Panc1 (cell line): ENCODE results near the gene FAM131A. TPM values are rescaled to one million over a fixed set of nuclear protein-coding genes. Genes with fewer than 3 reads are reported as not detected.

Experiments
- ATAC-seq: fragments of 200-7000 bp; cut with Tn5 transposase; 2 replicates; pipeline ENCODE4 v1.9.1; 2020; ENCODE audit warnings: mild to moderate bottlenecking, moderate library complexity
- Bru-seq: library from RNA; stranded (reverse); fragments of 400-500 nt; gene quantifications from one replicate; lab custom pipeline; 2021; lab: Mats Ljungman, UMichigan
- BruChase-seq, 2 experiments: library from RNA; stranded (reverse); fragments of 400-500 nt; gene quantifications; one replicate each; lab custom pipeline; 2021; lab: Mats Ljungman, UMichigan
- BruUV-seq: library from RNA; stranded (reverse); fragments of 400-500 nt; replicated peaks from 2 replicates; lab custom pipeline; 2021; lab: Mats Ljungman, UMichigan
- CTCF ChIA-PET: fragments of 300-600 bp; sonication (Branson Sonifier 250); formaldehyde crosslinking; loops from one replicate; lab custom pipeline; 2022; ENCODE audit warnings: antibody characterized with exemption; lab: Charles Lee
- POLR2A ChIA-PET: fragments of 300-600 bp; sonication (Branson Sonifier 250); formaldehyde crosslinking; loops from one replicate; lab custom pipeline; 2022; ENCODE audit warnings: antibody characterized with exemption; lab: Charles Lee
- DNase-seq: peaks from one replicate; pipeline ENCODE4 v3.0.0-alpha.2; 2010; ENCODE audit warnings: low read depth, low spot score
- H3K27ac ChIP-seq: 2 replicates; pipeline ENCODE4 v1.5.1; 2011; ENCODE audit warnings: mild to moderate bottlenecking, low read length, inconsistent platforms
- H3K27me3 ChIP-seq: fragments of 200-500 bp; sonication (Bioruptor generic); 2 replicates; pipeline ENCODE4 v1.6.0; 2014; ENCODE audit warnings: low read length, inconsistent platforms; ENCODE audit not compliant: control insufficient read depth, insufficient read depth
- H3K36me3 ChIP-seq: fragments of 200-500 bp; sonication (Bioruptor generic); 2 replicates; pipeline ENCODE4 v1.5.1; 2014; ENCODE audit warnings: inconsistent platforms, mild to moderate bottlenecking, low read length, moderate library complexity; ENCODE audit not compliant: control insufficient read depth, insufficient read depth
- H3K4me1 ChIP-seq: 2 replicates; pipeline ENCODE4 v1.5.1; 2011; ENCODE audit warnings: inconsistent platforms, mild to moderate bottlenecking, low read length, moderate library complexity; ENCODE audit not compliant: control insufficient read depth, insufficient read depth
- H3K4me3 ChIP-seq, 2 experiments: 2 replicates each; pipeline ENCODE4 v1.5.1; 2011 to 2012; ENCODE audit warnings: low read depth in 2 of 2, low read length in 2 of 2, mild to moderate bottlenecking in 2 of 2, inconsistent platforms in 1 of 2, moderate library complexity in 1 of 2
- H3K9me3 ChIP-seq: fragments of 200-500 bp; sonication (Bioruptor generic); 2 replicates; pipeline ENCODE4 v1.5.1; 2014; ENCODE audit warnings: low read depth, mild to moderate bottlenecking, inconsistent platforms, low read length, moderate library complexity; ENCODE audit not compliant: control insufficient read depth, insufficient read depth
- CTCF ChIP-seq: fragments of 450-650 bp; IDR thresholded peaks from 2 replicates; pipeline ENCODE4 v1.5.1; 2017; ENCODE audit warnings: mild to moderate bottlenecking
- POLR2AphosphoS5 ChIP-seq: IDR thresholded peaks from 2 replicates; pipeline ENCODE4 v1.6.1; 2012; ENCODE audit warnings: mild to moderate bottlenecking, low read depth, low read length, moderate library complexity
- REST ChIP-seq, 2 experiments: IDR thresholded peaks; 2 replicates each; pipeline ENCODE4 v1.6.1; 2011 to 2012; ENCODE audit warnings: low read depth in 2 of 2, control low read depth in 1 of 2, low read length in 1 of 2, mild to moderate bottlenecking in 1 of 2, moderate library complexity in 1 of 2; ENCODE audit not compliant: insufficient read depth in 1 of 2
- SIN3A ChIP-seq: IDR thresholded peaks from 2 replicates; pipeline ENCODE4 v1.6.1; 2012; ENCODE audit warnings: low read depth, mild to moderate bottlenecking, low read length, moderate library complexity, borderline replicate concordance; ENCODE audit not compliant: insufficient read depth
- TCF7L2 ChIP-seq: IDR thresholded peaks from 2 replicates; pipeline ENCODE4 v1.6.1; 2011; ENCODE audit warnings: mild to moderate bottlenecking, low read depth, low read length, inconsistent platforms
- in situ Hi-C: cut with HindIII; loops from 2 replicates; pipeline ENCODE4 v1.10.0; 2016; ENCODE audit warnings: low sequenced_read_pairs, low pct_unique_long_range_greater_than_20kb
- intact Hi-C: fragments of 100-400 bp; cut with micrococcal nuclease; formaldehyde crosslinking; loops from one replicate; pipeline ENCODE4 v1.10.0; 2022; ENCODE audit not compliant: unreplicated experiment
- long read RNA-seq: library from polyadenylated mRNA; unstranded; transcript quantifications from one replicate; pipeline ENCODE4 v2.0.0, GENCODE V29; 2021; ENCODE audit not compliant: unreplicated experiment
- polyA plus RNA-seq: library from polyadenylated mRNA; unstranded; fragments of >200 nt; gene quantifications from one replicate; pipeline ENCODE4 v1.2.1, GENCODE V29; 2012; ENCODE audit warnings: missing spikeins; ENCODE audit not compliant: insufficient read length
- total RNA-seq: library from RNA; stranded (reverse); gene quantifications from one replicate; pipeline ENCODE4 v1.2.1, GENCODE V29; 2021; ENCODE audit not compliant: unreplicated experiment

The FAM131A gene, protein sequence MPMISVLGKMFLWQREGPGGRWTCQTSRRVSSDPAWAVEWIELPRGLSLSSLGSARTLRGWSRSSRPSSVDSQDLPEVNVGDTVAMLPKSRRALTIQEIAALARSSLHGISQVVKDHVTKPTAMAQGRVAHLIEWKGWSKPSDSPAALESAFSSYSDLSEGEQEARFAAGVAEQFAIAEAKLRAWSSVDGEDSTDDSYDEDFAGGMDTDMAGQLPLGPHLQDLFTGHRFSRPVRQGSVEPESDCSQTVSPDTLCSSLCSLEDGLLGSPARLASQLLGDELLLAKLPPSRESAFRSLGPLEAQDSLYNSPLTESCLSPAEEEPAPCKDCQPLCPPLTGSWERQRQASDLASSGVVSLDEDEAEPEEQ
- total RNA-seq (30.1 TPM), Bru-seq, nascent RNA (percentile 61 among the genes with signal in this experiment), BruChase-seq, experiment 1, labeled RNA remaining after a 2-hour chase (percentile 75 among the genes with signal in this experiment), BruChase-seq, experiment 2, labeled RNA remaining after a 6-hour chase (percentile 77 among the genes with signal in this experiment)
- 31.9 TPM for polyA plus RNA-seq
- long read RNA-seq, transcript FAM131A-202 (6 exons, 2,421 nt): major isoform, 7 of 43 reads
- long read RNA-seq, partial matches to known transcripts: 0 of 43 reads
- long read RNA-seq, other reads (novel, unspliced or antisense): 31 of 43 reads

- DNase-seq (no peak), ATAC-seq (no peak)
- Histone ChIP-seq H3K27me3 (no peaks in the 10 kb centered on the region), H3K4me1 (peaks cover 43% of the 10 kb centered on the region), H3K36me3 (0 out of 2 replicates have a peak, but pooled peaks cover 2% of the 10 kb centered on the region), H3K27ac (peak within 1 kb of the TSS; percentile 92), H3K4me3 (peak within 1 kb of the TSS; percentile 53 to 80), H3K9me3 (no peaks in the 10 kb centered on the region)
- in situ Hi-C loops: no loop called here
- ChIA-PET POLR2A (interaction anchor here (0.6 kb wide), 1 partner anchor 129 kb away, joined by 4 read pairs; no protein-coding TSS in a partner anchor), CTCF (interaction anchor here (0.9 kb wide), 1 partner anchor 17 kb away, joined by 3 read pairs; no protein-coding TSS in a partner anchor)
- TF ChIP-seq POLR2AphosphoS5 (no peak), SIN3A (no peak), REST (IDR thresholded peaks at IDR 0.05; ENCODE audit: insufficient read depth in 1 of 2, low read depth in 2 of 2, low read length in 1 of 2) (no peak), CTCF (no peak), TCF7L2 (no peak)
- no TSS peak for BruUV-seq
- intact Hi-C loops: no loop called here
Observed at GRCh38 chr3:184337399-184337714, at the start of gene FAM131A. Gene FAM131A (plus strand): TSS chr3:184337600. CDS start chr3:184337631, 31 bp downstream.

DNA sequence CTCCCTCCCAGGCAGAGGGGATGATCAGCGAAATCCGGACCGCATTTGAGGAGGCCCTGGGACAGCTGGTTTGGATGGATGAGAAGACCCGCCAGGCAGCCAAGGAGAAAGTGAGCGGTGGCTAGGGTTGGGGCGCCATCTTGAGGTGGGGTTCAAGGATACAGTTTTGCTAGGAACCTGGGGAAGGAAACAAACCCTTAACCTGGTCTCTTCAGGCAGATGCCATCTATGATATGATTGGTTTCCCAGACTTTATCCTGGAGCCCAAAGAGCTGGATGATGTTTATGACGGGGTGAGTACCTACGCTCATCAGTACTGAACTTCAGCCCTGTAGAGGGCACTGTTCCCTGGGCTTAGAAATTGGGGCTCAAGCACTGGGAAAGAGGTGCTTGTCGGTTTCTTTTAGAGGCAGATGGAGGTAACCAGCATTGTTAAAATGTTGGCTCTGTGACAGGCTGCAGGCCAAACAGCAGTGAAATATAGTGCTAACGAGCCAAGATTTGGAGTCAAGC is 47.9 kb upstream of the FAM131A start:
- DNase-seq (peak; percentile 43), ATAC-seq (peak; percentile 83)
- intact Hi-C loops: loop anchor here (5.0 to 10.0 kb wide), 2 partner anchors 145 to 392 kb away; no protein-coding TSS in a partner anchor
- TF ChIP-seq CTCF (peak; percentile 96), TCF7L2 (no peak), POLR2AphosphoS5 (no peak), REST (IDR thresholded peaks at IDR 0.05; ENCODE audit: insufficient read depth in 1 of 2, low read depth in 2 of 2, low read length in 1 of 2) (0 out of 4 replicates have a peak, but pooled peaks of 1 of the 2 experiments have one; percentile 52)
- no peaks in the 10 kb centered on the region for H3K27me3 ChIP-seq
- CTCF ChIA-PET: interaction anchor here (0.6 kb wide), 2 partner anchors 82 to 394 kb away, joined by 4 to 9 read pairs; no protein-coding TSS in a partner anchor
- H3K4me1 ChIP-seq: no peaks in the 10 kb centered on the region
- H3K9me3 ChIP-seq: no peaks in the 10 kb centered on the region
- POLR2A ChIA-PET: no interaction called here
- no peak overlapping the region for H3K4me3 ChIP-seq
- no peaks in the 10 kb centered on the region for H3K36me3 ChIP-seq
- no TSS peak for BruUV-seq
- in situ Hi-C loops: no loop called here
- H3K27ac ChIP-seq: no peak overlapping the region
